Heart right ventricle (tissue), 16 donors: Measurements from ENCODE around the gene GGT6. TPM values are rescaled to one million over a fixed set of nuclear protein-coding genes. Genes with fewer than 3 reads are reported as not detected.

Experiments
- ATAC-seq, 8 donors: fragments of 200-7000 bp; cut with Tn5 transposase; one replicate each; pipeline ENCODE4 v1.9.1; 2020; ENCODE audit warnings: mild to moderate bottlenecking in 8 of 8, moderate library complexity in 8 of 8, moderate number of reproducible peaks in 1 of 8
- DNase-seq, 2 donors: peaks; one replicate each; pipeline ENCODE4 v3.0.0-alpha.2; 2020
- H3K27ac ChIP-seq, 10 donors: fragments of 200-600 bp; sonication (generic) in 2 of 10; one replicate each; pipeline versions ENCODE4 v1.5.0 to v1.8.0; 2020 to 2022; ENCODE audit warnings: mild to moderate bottlenecking in 3 of 10
- H3K27me3 ChIP-seq, 7 donors: fragments of 200-600 bp; one replicate each; pipeline ENCODE4 v1.8.0; 2021 to 2022; ENCODE audit warnings: mild to moderate bottlenecking in 2 of 7
- H3K36me3 ChIP-seq, 9 donors: fragments of 200-600 bp; sonication (generic) in 1 of 9; one replicate each; pipeline versions ENCODE4 v1.5.0 to v1.8.0; 2020 to 2022; ENCODE audit warnings: mild to moderate bottlenecking in 2 of 9
- H3K4me1 ChIP-seq, 9 donors: fragments of 200-600 bp; sonication (generic) in 1 of 9; one replicate each; pipeline versions ENCODE4 v1.5.0 to v1.8.0; 2020 to 2022; ENCODE audit warnings: mild to moderate bottlenecking in 4 of 9
- H3K4me3 ChIP-seq, 10 donors: fragments of 200-600 bp; sonication (generic) in 2 of 10; one replicate each; pipeline versions ENCODE4 v1.5.0 to v1.8.0; 2020 to 2022; ENCODE audit warnings: mild to moderate bottlenecking in 7 of 10, moderate library complexity in 2 of 10
- H3K9me3 ChIP-seq, 11 donors: fragments of 200-600 bp in 10 of 11; sonication (generic) in 2 of 11; one replicate each; pipeline versions ENCODE4 v1.5.0 to v1.8.0; 2013 to 2022; ENCODE audit warnings: mild to moderate bottlenecking in 2 of 11, control low read depth in 1 of 11, moderate library complexity in 1 of 11
- CTCF ChIP-seq, 9 donors: fragments of 200-600 bp; sonication (generic) in 2 of 9; IDR thresholded peaks; one replicate each; pipeline versions ENCODE4 v1.5.0 to v1.8.0; 2021 to 2022; ENCODE audit warnings: antibody characterized with exemption in 9 of 9, mild to moderate bottlenecking in 5 of 9, moderate library complexity in 1 of 9
- WGBS, 2 donors: extraction: QIAGEN DNeasy Blood & Tissue Kit; methylation state at CpG; one replicate each; pipeline ENCODE4 v1.1.7; 2013; ENCODE audit warnings: inconsistent platforms in 1 of 2; 5-methylcytosine and 5-hydroxymethylcytosine counted together
- intact Hi-C, 10 donors: fragments of 100-400 bp; cut with DNase I; formaldehyde crosslinking; loops; one replicate each; pipeline versions ENCODE4 v1.11.1 to v1.14.2; 2022
- polyA plus RNA-seq, 2 donors: library from polyadenylated mRNA; stranded (reverse); fragments of 200-250 nt; gene quantifications; one replicate each; pipeline ENCODE4 v1.2.3, GENCODE V29; 2013
- total RNA-seq, 10 donors: library from RNA; stranded (reverse); fragmentation: NEBNext Ultra II Directional in 3 of 10; extraction: Animal tissue kit (Norgen Biotek cat#: 25700) in 3 of 10; gene quantifications; one replicate each; pipeline versions ENCODE4 v1.2.1 to v1.2.4, GENCODE V29; 2021 to 2023
- donor health status: Arrhythmogenic right ventricular cardiomyopathy.
- donor health status: ischemic (EF 13 %, LVEDD 7.1; RV severe dilation, severe dysfunction).
- donor health status: healthy with polysubstance abuse.
- donor health status: DM: no; HTN: yes; CAD: no.
- donor health status: DM: no; HTN: no; CAD: no.
- donor health status: ischemic (EF 25% LVEDD 6.9; RV normal size, moderate dysfunction).
- donor health status: ischemic (EF 25% LVEDD 5.7; RV mildly dilated, moderate dysfunction).
- donor health status: healthy.
- donor health status: DM: yes; HTN: yes; CAD: no.
- donor health status: Ischemic cardiomyopathy.
- donor health status: ischemic (EF 35%, LVEDD 5.7; RV mildly dilated, moderate dysfunction).
- donor health status: nonischemic (EF 11% LVEDD 7.7; RV severe dilation, severe dysfunction).
- donor health status: DM: yes; HTN: yes; CAD: no.
- donor health status: PGD.
- donor health status: ischemic (EF 29% LVEDD 5.4; RV normal size, mild dysfunction).
- donor health status: nonischemic (EF 23%, LVEDD 6.1; RV moderate dilation, normal function).

GGT6 gene
- total and polyA plus RNA-seq, 12 donors, result 0.03 to 0.19 (median 0.12) TPM; not detected in 6

GRCh38 chr17:4534928-4535666, 25.3 kb downstream of the GGT6 start:
- H3K4me3 ChIP-seq, result no peak overlapping the region
- TF ChIP-seq CTCF (IDR thresholded peaks at IDR 0.05), result no peak
- peaks cover 23 to 100% (median 85%) of the 10 kb centered on the region in 9 donors for H3K4me1 ChIP-seq
- H3K36me3 ChIP-seq, result peaks cover 0 to 29% (median 11%) of the 10 kb centered on the region in 9 donors
- intact Hi-C loops, result loop anchor here in 4 of 10 donors (5.0 to 10.0 kb wide), 3 partner anchors 38 to 113 kb away; partner anchors contain the start of gene SPNS2 (in 1 of the 4)
- peak overlapping the region in 8 of 10 donors; percentile 20 to 88 (median 67) for H3K27ac ChIP-seq
- ATAC-seq (no peak), DNase-seq (no peak)
- H3K27me3 ChIP-seq, result no peaks in the 10 kb centered on the region
- H3K9me3 ChIP-seq, result no peaks in the 10 kb centered on the region
- WGBS, 2 donors, result 88 to 91% methylated on average over 27 of the region's 27 CpGs

- Histone ChIP-seq H3K9me3 (no peaks in the 10 kb centered on the region), H3K27me3 (no peaks in the 10 kb centered on the region), H3K27ac (peak overlapping the region; percentile 20 to 88 (median 64)), H3K36me3 (peaks cover 0 to 23% (median 6%) of the 10 kb centered on the region in 9 donors), H3K4me3 (no peak overlapping the region), H3K4me1 (peaks cover 27 to 100% (median 89%) of the 10 kb centered on the region in 9 donors)
- ATAC-seq (no peak), DNase-seq (no peak)
- no peak for TF ChIP-seq CTCF (IDR thresholded peaks at IDR 0.05)
- intact Hi-C loops, result loop anchor here in 2 of 10 donors (10.0 kb wide), 1 partner anchor 110 kb away; no protein-coding TSS in a partner anchor
- 66 to 86% methylated on average over 16 to 17 of the region's 17 CpGs for WGBS, 2 donors
Measured at GRCh38 chr17:4534515-4534914, 25.9 kb downstream of the GGT6 start.

- Histone ChIP-seq H3K4me1 (peaks cover 27 to 100% (median 86%) of the 10 kb centered on the region in 9 donors), H3K27ac (peak overlapping the region in 9 of 10 donors; percentile 41 to 88 (median 64)), H3K27me3 (no peaks in the 10 kb centered on the region), H3K36me3 (peaks cover 0 to 16% (median 0%) of the 10 kb centered on the region in 9 donors), H3K9me3 (no peaks in the 10 kb centered on the region), H3K4me3 (no peak overlapping the region)
- ATAC-seq, result peak in 6 of 8 donors; percentile 7 to 16 (median 11)
- peak in 1 of 2 donors; percentile 49 for DNase-seq
- 65 to 70% methylated on average over 23 of the region's 23 CpGs for WGBS, 2 donors
- peak in 1 of 9 donors; percentile 15 for TF ChIP-seq CTCF (IDR thresholded peaks at IDR 0.05)
- intact Hi-C loops, result loop anchor here in 2 of 10 donors (10.0 kb wide), 1 partner anchor 109 kb away; no protein-coding TSS in a partner anchor
Measured at GRCh38 chr17:4533523-4534504, 26.6 kb downstream of the GGT6 start.
